Esophagus squamous epithelium (tissue), 5 donors: Measurements from ENCODE around the gene PPFIA4. TPM values are rescaled to one million over a fixed set of nuclear protein-coding genes. Genes with fewer than 3 reads are reported as not detected.

Experiments
- DNase-seq: peaks from one replicate; lab custom pipeline; 2025; lab: John Stamatoyannopoulos, UW
- H3K27ac ChIP-seq, 4 donors: fragments of 200-600 bp; sonication (generic); one replicate each; pipeline ENCODE4 v1.5.1; 2016 to 2019; ENCODE audit warnings: mild to moderate bottlenecking in 1 of 4
- H3K27me3 ChIP-seq, 4 donors: fragments of 200-600 bp; sonication (generic); 1 replicate in 3 of 4; 2 replicates in 1 of 4; pipeline versions ENCODE4 v1.5.1 to v1.6.0; 2017 to 2021; ENCODE audit warnings: antibody characterized with exemption in 1 of 4
- H3K36me3 ChIP-seq, 3 donors: fragments of 200-600 bp; sonication (generic); one replicate each; pipeline ENCODE4 v1.5.1; 2016 to 2019
- H3K4me1 ChIP-seq, 3 donors: fragments of 200-600 bp; sonication (generic); one replicate each; pipeline ENCODE4 v1.5.1; 2017 to 2019
- H3K4me3 ChIP-seq, 4 donors: fragments of 200-600 bp; sonication (generic); 1 replicate in 3 of 4; 2 replicates in 1 of 4; pipeline ENCODE4 v1.5.1; 2016 to 2019; ENCODE audit warnings: mild to moderate bottlenecking in 2 of 4, moderate library complexity in 1 of 4
- H3K9me3 ChIP-seq, 3 donors: fragments of 200-600 bp; sonication (generic); one replicate each; pipeline ENCODE4 v1.5.1; 2016 to 2019
- CTCF ChIP-seq, 6 experiments: fragments of 450-650 bp in 4 of 6; fragments of 200-600 bp in 2 of 6; sonication (generic) in 2 of 6; IDR thresholded peaks; one replicate each; pipeline ENCODE4 v1.5.1; 2016 to 2019; ENCODE audit warnings: antibody characterized with exemption in 6 of 6, mild to moderate bottlenecking in 4 of 6, moderate library complexity in 4 of 6
- POLR2A ChIP-seq, 4 donors: fragments of 450-650 bp; IDR thresholded peaks; one replicate each; pipeline ENCODE4 v1.6.1; 2017; ENCODE audit warnings: antibody characterized with exemption in 4 of 4, mild to moderate bottlenecking in 4 of 4, moderate library complexity in 3 of 4
- WGBS, 2 donors: methylation state at CpG; one replicate each; pipeline ENCODE4 v1.1.5; 2018; 5-methylcytosine and 5-hydroxymethylcytosine counted together
- intact Hi-C: fragments of 100-400 bp; cut with DNase I; formaldehyde crosslinking; loops from one replicate; pipeline ENCODE4 v1.15.0; 2022
- total RNA-seq, 4 donors: library from RNA; depleted of rRNA; stranded (reverse); fragments of >200 nt; gene quantifications; one replicate each; pipeline ENCODE4 v1.1.0, GENCODE V29; 2016
- donor health status: DM: yes; HTN: yes; CAD: no.

Gene PPFIA4
- total RNA-seq, 4 donors from 2014 or later, result 0.35 to 1.7 (median 0.93) TPM

DNA sequence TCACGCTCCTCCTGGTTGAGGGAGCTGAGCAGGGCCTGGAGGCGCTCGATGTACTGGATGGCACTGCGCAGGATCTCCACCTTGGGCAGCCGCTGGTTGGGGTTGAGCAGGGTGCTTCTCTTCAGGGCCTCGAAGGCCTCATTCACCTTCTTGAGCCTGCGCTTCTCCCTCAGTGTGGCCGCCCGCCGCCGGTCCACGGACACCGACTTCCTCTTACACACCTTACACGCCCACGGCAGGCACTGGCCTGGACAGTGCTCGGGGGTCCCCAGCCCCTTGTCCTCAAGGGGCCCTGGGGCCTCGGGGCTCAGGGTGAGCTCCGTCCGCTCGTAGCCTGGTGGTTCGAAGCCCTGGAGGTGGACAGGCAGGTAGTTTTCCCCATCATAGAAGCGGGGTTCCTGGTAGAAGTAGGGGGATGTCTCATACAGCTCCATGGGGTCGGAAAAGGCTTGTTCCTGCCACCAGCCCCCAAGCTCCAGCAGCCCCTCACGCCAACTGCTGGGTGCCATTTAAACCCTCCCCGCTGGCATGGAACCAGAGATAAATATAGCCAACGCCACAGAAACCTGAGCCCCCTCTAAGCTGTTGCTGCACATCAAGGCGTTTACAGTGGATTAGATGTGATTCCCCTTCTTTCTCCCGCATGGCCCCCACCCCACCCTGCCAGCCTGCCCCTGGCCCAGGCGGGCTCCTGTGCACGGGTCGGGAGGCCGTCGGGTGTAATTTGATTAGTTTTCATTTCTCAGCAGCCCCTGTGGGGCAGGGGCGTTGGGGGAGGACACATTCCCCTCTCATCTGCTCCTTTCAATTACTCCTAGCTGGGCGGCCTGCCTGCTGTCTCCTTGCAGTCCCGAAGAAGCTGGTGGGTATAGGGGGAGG lies 59.5 kb downstream of the PPFIA4 start, which contains the start of gene MYOG:
Gene MYOG (minus strand): TSS at position 485 of the 879 bp plus-strand sequence. CDS start 51 bp downstream, at position 434.
- no peak for TF ChIP-seq POLR2A (IDR thresholded peaks at IDR 0.05)
- no peak for TF ChIP-seq CTCF (IDR thresholded peaks at IDR 0.05)
- DNase-seq, result no peak
- Histone ChIP-seq H3K27me3 (peaks cover 0 to 44% (median 0%) of the 10 kb centered on the region in 4 donors), H3K4me3 (no peak within 1 kb of the TSS), H3K4me1 (no peaks in the 10 kb centered on the region), H3K27ac (no peak within 1 kb of the TSS), H3K36me3 (no peaks in the 10 kb centered on the region), H3K9me3 (no peaks in the 10 kb centered on the region)
- intact Hi-C loops, result no loop called here
- WGBS, 2 donors, result 27 to 58% methylated on average over 2 of the region's 36 CpGs

GRCh38 chr1:203086992-203087763 lies 60.9 kb downstream of the PPFIA4 start:
- TF ChIP-seq CTCF (IDR thresholded peaks at IDR 0.05) (no peak), POLR2A (IDR thresholded peaks at IDR 0.05) (no peak)
- Histone ChIP-seq H3K4me1 (no peaks in the 10 kb centered on the region), H3K36me3 (no peaks in the 10 kb centered on the region), H3K4me3 (no peak overlapping the region), H3K27ac (no peak overlapping the region), H3K27me3 (peaks cover 0 to 41% (median 0%) of the 10 kb centered on the region in 4 donors), H3K9me3 (no peaks in the 10 kb centered on the region)
- no peak for DNase-seq
- intact Hi-C loops, result no loop called here
- 81 to 91% methylated on average over 9 to 10 of the region's 11 CpGs for WGBS, 2 donors

DNA sequence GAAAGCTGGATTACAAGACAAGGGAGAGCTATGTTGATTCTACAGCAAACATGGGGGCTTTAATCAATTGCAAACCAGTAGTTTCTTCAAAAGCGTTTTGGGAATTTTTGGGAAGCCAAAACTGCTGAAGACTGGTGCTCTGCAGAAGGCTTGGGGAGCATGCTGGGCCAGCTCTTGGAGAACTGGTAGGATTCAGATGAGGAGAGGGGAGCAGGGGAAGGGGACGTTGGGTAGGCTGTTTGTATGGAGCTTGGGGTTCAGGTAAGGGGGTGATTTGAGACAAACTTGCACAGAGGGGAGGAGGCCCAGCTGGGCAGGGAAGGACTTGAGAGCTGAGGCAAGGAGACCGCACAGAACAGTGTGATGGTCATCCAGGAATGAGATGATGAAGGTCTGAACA lies 62.1 kb downstream of the PPFIA4 start:
- intact Hi-C loops, result no loop called here
- WGBS, 2 donors, result 74 to 82% methylated on average over 3 of the region's 3 CpGs
- Histone ChIP-seq H3K36me3 (no peaks in the 10 kb centered on the region), H3K4me3 (no peak overlapping the region), H3K27me3 (peaks cover 0 to 31% (median 0%) of the 10 kb centered on the region in 4 donors), H3K27ac (no peak overlapping the region), H3K4me1 (no peaks in the 10 kb centered on the region), H3K9me3 (no peaks in the 10 kb centered on the region)
- TF ChIP-seq POLR2A (IDR thresholded peaks at IDR 0.05) (no peak), CTCF (IDR thresholded peaks at IDR 0.05) (no peak)
- no peak for DNase-seq

- no peak overlapping the region for H3K27ac ChIP-seq
- WGBS, 2 donors, result 57 to 65% methylated on average over 3 to 7 of the region's 7 CpGs
- no peaks in the 10 kb centered on the region for H3K4me1 ChIP-seq
- peaks cover 0 to 31% (median 0%) of the 10 kb centered on the region in 4 donors for H3K27me3 ChIP-seq
- H3K36me3 ChIP-seq, result no peaks in the 10 kb centered on the region
- H3K4me3 ChIP-seq, result no peak overlapping the region
- no peak for DNase-seq
- intact Hi-C loops, result no loop called here
- H3K9me3 ChIP-seq, result peaks cover 0 to 3% (median 0%) of the 10 kb centered on the region in 3 donors
- TF ChIP-seq POLR2A (IDR thresholded peaks at IDR 0.05), result no peak
- no peak for TF ChIP-seq CTCF (IDR thresholded peaks at IDR 0.05)
Observed at GRCh38 chr1:203089001-203089650, 62.8 kb downstream of the PPFIA4 start.
